GM10266 (cell line): Measurements from ENCODE around the gene SF3A2.

Experiments
- DNase-seq: peaks from one replicate; pipeline ENCODE4 v3.0.0; 2012; ENCODE audit errors: extremely low spot score
- TF ChIP-seq, protein P1 (sequence below): IDR thresholded peaks from 2 replicates; pipeline ENCODE4 v1.5.1; 2012; ENCODE audit warnings: mild to moderate bottlenecking, low read depth; ENCODE audit not compliant: control insufficient read depth, insufficient read depth; ENCODE audit errors: missing control alignments

Gene SF3A2

GRCh38 chr19:2269244-2270156 is 32.9 kb downstream of the SF3A2 start:
- TF ChIP-seq, protein P1, sequence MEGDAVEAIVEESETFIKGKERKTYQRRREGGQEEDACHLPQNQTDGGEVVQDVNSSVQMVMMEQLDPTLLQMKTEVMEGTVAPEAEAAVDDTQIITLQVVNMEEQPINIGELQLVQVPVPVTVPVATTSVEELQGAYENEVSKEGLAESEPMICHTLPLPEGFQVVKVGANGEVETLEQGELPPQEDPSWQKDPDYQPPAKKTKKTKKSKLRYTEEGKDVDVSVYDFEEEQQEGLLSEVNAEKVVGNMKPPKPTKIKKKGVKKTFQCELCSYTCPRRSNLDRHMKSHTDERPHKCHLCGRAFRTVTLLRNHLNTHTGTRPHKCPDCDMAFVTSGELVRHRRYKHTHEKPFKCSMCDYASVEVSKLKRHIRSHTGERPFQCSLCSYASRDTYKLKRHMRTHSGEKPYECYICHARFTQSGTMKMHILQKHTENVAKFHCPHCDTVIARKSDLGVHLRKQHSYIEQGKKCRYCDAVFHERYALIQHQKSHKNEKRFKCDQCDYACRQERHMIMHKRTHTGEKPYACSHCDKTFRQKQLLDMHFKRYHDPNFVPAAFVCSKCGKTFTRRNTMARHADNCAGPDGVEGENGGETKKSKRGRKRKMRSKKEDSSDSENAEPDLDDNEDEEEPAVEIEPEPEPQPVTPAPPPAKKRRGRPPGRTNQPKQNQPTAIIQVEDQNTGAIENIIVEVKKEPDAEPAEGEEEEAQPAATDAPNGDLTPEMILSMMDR = no peak
- DNase-seq = peak; percentile 100

- TF ChIP-seq, protein P1 = no peak
- no peak for DNase-seq
These were observed 33.5 kb downstream of the SF3A2 start for GRCh38 chr19:2270157-2270422.

DNA sequence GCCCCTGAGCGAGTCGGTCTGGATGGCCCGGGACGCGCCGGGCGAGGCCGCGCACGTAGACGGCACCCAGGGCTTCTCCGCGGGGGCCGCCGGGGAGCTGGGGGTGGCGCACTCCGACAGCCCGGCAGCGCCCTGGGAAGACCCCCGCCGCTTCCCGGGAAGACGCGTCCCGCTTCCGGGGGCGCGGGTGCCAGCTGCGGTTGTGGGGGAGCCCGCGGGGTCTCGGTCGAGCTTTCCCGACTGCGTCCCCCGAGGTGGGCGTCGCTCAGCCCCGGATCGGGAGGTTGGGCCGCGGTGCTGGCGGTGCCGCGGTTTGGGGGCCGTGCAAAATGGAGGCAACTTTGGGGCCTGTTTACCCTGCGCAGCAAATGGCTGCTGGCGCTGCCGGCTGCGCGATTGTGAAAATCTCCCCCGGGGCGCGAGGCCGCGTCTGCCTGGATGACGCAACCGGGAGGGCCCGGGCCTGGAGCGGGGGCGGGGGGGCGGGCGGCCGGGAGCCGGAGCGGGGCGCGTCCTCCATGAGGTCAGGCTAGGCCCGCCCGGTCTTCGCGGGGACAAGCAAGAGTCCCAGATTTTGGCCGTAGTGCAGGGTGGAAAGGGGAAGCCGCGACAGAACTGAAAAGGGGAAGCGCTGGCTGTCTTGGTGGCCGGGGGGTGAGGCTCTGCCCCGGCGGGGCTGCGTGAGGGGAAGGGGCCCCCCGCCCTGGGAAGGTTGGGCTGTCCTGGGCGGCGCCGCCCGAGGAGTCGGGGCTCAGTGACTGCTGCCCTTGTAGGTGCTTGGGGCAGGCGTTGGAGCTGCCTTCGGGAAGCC is 34.0 kb downstream of the SF3A2 start:
- DNase-seq = peak; percentile 90
- TF ChIP-seq, protein P1 = no peak

GRCh38 chr19:2271234-2272103 is 34.8 kb downstream of the SF3A2 start:
- TF ChIP-seq, protein P1 = no peak
- no peak for DNase-seq

GRCh38 chr19:2273356-2274184 is 36.9 kb downstream of the SF3A2 start:
- peak; percentile 96 for DNase-seq
- TF ChIP-seq, protein P1 = peak; percentile 98

DNA sequence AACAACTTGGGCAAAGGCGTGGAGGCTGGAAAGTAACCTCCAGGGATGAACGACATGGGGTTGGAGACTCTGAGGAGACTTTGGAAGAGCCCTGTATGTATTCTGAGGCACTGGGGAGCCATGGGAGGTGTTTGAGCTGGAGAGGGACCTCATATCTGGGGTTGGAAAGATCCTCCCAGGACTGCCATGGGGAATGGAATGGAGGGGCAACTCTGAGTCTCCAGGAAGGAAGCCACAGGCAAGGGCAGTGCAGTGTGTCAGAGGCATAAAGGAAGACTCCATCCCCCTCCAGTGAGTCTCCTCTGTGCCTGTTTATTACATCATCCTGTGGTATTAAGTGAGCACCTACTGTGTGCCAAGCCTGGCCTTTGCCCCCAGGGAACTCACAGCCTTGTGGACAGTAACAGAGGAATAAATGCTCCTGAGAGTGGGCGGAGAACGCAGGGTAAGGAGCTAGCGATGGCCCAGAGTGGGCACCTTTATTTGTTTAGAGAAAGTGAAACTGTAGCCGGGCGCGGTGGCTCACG is 37.6 kb downstream of the SF3A2 start:
- DNase-seq = no peak
- TF ChIP-seq, protein P1 = no peak
